Stimulated activated CD4-positive, alpha-beta T cell treated with anti-CD3 and anti-CD28 coated beads, Interleukin-4, amount 100 ng/mL, for 4 hours (primary cell): ENCODE measurements around the gene FARSB.

Experiments
- DNase-seq, 2 experiments: peaks; one replicate each; pipeline ENCODE4 v3.0.0-alpha.2; 2020

FARSB gene

DNA sequence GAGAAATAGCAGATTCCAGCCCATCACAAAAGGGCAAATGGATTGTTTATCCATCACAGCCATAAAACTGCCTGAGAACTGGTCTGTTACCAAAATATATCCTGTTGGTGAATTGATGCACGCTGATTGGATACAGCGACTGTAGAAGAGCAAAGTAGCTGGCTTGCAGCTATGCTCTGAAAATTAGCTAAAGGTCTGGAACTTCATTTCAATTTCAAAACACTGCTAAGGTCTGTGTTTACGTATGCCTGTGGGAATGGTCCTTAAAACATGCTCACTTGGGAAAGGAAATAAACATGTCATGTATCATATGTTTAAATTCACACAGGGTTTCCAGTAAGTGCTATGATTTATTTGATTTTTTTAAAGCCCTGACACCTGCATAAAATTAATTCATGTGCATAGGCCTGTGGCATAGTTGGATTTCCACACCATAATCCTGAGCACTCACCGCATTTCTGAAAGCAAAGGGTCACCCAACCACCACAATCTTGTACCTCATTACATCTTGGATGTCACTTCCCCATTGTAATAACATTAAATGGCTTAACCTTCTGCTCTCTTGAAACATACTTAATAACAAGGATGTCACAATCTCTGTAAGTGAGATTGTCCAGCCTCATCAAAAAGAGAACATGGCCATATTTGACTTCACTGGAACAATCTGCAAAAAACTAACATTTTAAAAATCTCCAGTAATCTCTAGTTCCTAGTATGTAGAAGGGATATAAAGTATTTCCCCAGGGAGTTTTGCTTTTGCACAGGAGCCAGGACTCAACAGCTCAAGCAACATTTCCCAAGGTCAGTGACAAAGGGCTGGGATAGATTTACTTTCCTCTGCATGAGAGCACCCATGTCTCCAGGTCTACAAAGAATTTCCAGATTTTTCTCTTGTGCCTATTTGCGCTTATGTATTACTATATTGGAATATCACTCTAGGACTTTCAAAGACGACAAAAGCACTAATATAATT lies 109.8 kb downstream of the FARSB start:
- DNase-seq: no peak

DNA sequence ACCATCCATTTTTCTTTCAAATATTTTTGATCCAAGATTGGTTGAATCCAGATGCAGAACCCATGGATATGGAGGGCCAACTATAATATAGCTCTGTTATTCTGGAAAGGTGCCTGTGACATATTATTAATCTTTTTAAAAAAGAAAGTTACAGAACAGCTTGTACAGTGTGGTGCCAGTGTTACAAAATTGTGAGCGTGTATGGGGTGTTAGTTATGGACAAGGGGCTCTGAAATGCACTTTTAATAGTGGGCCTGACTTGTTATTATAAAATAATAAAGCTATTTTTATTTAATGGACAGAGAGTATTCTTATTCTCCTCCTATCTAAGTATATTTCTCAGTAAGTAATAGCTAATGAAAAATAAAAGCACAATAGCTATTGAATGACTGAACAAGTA lies 111.2 kb downstream of the FARSB start:
- no peak for DNase-seq

DNA sequence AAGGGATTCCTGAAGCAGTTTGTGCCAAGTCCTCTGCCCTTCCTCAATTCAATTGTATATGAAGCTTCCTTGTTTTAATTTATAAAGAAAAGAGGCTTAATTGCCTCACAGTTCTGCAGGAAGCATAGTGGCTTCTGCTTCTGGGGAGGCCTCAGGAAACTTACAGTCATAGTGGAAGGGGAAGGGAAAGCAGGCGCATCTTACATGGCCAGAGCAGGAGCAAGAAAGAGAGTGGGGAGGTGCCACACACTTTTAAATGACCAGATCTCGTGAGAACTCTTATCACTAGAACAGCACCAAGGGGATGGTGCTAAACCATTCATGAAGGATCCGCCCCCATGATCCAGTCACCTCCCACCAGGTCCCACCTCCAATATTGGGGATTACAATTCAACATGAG lies 117.4 kb downstream of the FARSB start:
- no peak for DNase-seq

DNA sequence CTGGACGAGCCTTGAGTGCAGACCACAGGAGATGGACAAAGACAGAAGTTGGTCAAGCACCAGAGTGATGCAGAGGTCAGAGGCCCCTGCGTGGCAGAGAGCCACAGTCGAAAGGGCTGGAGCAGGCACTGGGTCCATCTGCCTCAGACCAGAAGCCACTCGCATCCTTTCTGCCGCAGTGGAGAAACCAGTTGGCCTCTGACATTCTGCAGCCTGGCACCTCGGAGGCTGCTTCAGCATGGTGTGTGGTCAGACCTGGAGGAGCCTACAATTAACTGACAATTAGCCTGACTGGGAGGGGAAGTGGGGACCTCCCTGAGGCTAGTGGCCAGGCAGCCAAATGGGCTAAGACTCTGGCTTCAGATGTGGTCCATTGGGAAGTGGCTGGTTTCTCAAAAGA lies 120.4 kb downstream of the FARSB start:
- no peak for DNase-seq

DNA sequence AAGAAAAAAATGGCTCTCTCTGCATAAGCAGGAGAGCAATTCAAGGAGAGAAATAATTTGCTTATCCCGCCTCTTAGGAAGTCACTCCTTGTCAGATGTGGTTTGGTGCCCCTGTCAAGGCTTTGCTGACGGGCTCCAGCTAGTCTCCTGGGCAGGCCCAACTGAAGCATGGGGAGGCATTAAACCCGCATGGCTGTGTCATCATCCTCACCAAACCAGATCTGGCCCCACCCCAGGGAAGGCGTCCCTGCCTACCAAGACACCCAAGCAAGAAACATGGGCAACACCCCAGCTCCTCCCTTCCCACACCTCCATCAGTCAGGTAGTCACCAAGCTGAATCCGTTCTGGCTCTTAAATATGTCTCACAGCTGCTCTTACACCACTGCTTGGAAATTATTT lies 123.6 kb downstream of the FARSB start:
- no peak for DNase-seq

DNA sequence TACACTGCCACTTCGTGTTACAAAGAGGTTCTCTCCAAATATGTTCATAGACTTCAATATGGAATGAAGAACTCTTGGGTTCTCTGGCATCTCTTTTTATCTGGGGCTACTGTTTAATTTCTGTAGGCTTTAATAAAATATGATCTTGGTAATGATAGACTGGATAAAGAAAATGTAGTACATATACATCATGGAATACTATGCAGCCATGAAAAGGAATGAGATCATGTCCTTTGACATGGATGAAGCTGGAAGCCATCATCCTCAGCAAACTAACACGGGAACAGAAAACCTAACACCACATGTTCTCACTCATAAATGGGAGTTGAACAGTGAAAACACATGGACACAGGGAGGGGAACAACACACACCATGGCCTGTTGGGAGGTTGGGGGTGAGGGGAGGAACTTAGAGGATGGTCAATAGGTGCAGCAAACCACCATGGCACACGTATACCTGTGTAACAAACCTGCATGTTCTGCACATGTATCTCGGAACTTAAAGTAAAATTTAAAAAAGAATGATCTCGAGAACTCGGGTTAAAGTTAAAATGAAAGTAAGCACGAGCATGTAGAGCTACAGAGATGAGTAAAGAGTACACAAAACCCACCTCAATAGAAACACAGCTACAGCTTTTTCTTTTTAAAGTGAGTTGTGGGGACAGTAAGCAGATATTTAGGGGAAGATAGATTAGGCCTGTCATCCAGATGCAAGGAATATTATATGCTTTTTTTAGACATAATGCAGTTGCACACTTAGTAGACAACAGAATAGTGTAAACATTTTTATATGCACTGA lies 129.2 kb downstream of the FARSB start:
- DNase-seq: no peak

DNA sequence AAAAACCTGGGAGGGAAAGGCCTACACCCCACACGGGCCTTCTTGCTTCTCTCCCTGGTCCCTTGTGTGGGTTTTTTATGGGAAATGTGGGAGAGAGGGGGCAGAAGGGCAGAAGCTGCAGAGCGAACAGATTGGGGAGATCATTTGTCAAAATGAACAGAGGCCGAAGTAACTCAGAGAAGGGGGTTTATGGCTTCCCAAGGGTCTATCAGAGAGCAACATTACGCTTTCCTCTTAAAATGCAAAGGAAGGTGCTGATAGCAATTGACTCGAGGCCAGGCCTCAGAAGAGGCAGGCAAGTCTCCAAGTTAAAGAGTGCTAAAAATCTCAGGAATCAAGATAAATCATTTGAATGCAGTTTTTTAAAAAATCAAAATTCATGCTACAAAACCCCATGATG lies 130.1 kb downstream of the FARSB start:
- no peak for DNase-seq

DNA sequence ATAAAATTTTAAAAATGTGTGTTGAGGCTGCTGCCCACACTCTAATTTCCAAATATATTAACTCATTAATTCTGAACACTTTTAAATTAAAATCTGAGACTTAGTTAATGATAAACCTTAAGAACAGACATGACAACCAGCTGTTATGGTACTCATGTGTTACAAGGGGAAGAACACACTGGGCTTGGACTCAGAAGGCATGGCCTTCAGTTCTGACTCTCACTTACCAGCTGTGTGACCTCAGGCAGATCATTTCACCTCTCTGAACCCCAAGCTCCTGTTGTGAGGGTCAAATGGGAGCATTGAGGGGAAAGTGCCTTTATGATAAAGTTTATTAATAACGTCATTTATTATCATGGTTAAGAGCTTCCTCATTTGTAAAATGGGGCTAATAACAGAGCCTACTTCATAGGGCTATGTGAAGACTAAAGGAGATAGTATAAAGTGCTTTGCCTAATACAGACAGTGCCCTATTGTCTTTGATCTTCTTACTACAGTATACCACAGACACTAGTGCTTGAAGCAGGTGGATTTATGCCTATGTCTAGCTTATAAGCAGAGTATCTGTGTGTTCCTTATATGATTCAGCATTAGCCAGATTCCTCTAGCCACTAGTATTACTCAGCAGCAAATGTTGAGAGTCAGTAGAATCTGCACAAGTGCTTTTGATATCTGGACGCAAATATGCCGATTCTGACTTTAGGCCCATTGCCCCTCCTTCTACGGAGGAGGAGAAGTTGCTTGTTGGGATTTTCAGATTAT lies 131.9 kb downstream of the FARSB start:
- DNase-seq: no peak

DNA sequence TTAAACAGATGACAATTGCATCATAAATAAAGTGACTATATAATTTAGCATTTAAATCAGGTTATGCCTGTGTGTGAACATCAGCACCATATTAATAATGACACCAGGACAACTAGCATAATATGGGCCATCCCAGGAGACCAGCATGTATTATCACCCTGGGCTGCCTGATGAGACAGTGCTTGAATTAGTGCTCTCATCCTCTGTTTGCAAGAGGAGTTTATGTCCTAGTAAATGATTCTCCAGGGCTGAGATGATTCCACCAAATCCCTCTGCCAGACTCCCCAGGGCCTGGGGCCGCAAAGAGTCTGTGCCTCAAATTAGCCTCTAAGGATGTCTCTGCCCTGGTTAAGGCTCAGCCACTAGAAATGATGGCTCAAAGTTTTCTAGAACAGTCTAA lies 133.8 kb downstream of the FARSB start:
- no peak for DNase-seq

DNA sequence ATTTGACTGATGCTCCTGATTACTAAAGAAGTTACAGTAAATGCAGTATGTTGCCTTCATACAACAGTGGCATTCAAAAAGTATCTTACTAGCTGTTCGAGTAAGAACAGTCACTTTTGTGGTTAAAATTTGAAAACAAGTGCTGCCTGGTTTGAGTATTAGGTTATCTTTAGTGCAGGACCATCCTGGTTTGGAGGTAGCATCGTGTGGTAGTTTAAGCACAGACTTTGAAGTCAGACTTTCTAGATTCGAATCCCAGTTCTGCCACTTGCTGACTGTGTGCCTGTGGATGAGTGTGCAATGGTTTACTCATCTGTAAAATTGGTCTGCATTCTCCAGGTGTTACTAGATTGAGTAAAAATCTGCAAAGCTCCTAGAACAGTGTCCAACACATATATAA lies 134.8 kb downstream of the FARSB start:
- DNase-seq: no peak
